Cardiac septum (tissue), 1 donor: ENCODE measurements around the gene GBX2. TPM values are rescaled to one million over a fixed set of nuclear protein-coding genes. Genes with fewer than 3 reads are reported as not detected.
A peak's percentile ranks its signal among the peaks of the same experiment; 100 is the strongest.

Source experiments
- DNase-seq: peaks from one replicate; pipeline ENCODE4 v3.0.0-alpha.2; 2020; ENCODE audit warnings: low spot score
- intact Hi-C: fragments of 100-400 bp; cut with DNase I; formaldehyde crosslinking; loops from one replicate; pipeline ENCODE4 v1.14.0; 2022
- total RNA-seq: library from RNA; stranded (reverse); fragmentation: NEBNext Ultra II Directional; extraction: Animal tissue kit (Norgen Biotek cat#: 25700); gene quantifications from one replicate; pipeline ENCODE4 v1.2.1, GENCODE V29; 2021
- donor health status: DM: no; HTN: no; CAD: no.

Gene GBX2
- total RNA-seq, 1 donor from 2014 or later: not detected

- DNase-seq: no peak
- intact Hi-C loops: no loop called here
Observed at GRCh38 chr2:236190674-236191073, 22.5 kb upstream of the GBX2 start.

GRCh38 chr2:236184701-236185100, 16.5 kb upstream of the GBX2 start:
- intact Hi-C loops: no loop called here
- DNase-seq: no peak

GRCh38 chr2:236180831-236181453, 12.8 kb upstream of the GBX2 start:
- DNase-seq: no peak
- intact Hi-C loops: loop anchor here (2.0 kb wide), 1 partner anchor 402 kb away; no protein-coding TSS in a partner anchor

DNA sequence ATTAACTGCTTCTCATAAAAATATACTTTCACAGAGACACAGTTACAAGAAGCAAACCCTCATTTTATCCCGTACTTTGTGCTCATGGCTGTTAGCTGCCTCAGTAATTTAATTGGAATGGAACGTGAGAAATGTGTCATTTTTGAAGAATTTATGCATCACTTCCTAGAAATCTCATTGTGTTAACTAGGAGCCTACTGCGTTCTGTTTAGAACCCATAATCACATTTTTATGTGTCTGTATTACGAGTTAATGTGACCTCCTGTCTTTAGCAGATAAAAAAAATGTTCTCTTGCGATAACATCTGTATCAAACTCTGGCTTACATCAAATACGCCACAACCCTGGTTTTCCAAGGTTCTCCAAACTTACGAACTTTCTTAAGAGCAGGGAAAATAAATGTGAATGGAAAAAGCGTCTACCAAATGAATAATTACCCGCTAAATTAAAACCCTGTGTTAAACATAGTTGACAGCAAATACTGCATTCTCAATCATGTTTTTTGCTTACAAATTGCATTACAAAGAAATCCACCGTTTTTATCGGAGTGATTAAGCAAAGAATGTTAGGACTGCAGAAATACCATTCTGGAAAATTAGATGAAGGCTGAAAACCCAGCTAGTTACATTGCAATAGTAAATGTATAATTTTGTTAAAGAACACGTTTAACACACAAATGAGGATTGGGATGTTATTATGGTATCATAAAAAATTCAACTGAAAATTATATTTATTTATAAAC, 12.1 kb upstream of the GBX2 start:
- no peak for DNase-seq
- intact Hi-C loops: loop anchor here (2.0 kb wide), 1 partner anchor 401 kb away; no protein-coding TSS in a partner anchor

DNA sequence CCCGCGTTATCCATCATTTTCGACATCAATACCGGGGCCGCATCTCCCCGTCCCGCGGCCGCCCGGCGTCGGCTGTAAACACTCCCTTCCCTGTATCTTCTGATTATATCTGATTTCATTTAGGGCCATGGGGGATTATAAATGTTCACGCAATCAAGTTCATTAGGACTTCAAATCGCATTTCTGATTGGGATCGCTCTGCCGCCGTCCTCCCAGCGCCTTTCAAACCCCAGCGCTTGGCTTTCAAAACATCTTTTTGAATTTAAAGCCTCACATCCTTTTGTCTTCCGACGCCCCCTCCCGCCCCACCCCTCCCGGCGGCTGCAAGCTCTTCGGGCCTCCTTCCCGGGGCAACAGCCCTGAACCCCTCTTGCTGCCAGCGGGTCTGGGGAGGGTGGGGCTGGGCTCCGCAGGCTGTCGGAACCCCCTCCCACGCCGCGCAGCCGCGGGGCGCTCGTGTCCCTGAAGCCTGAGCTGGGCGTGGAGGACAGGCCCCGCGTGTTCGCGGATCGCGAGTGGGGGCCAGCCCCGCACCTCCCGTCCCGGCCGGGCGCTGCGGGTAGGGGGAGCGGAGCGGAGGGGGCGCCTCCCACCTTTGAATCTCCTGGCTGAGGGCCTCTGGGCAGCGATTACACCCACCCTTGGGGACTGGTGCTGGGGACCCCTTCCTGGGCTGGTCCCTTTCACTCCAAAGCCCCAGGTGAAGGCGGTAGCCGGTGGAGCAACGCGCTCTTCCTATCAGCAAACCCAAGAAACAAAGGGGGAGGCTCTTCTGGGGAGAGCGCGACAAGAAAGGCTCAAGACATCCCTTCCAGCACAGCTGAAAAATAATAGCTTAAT, 11.3 kb upstream of the GBX2 start:
- intact Hi-C loops: loop anchor here (2.0 kb wide), 1 partner anchor 401 kb away; no protein-coding TSS in a partner anchor
- DNase-seq: peak; percentile 17

- DNase-seq: no peak
- intact Hi-C loops: no loop called here
Observed at GRCh38 chr2:236178890-236179235, 10.7 kb upstream of the GBX2 start.

GRCh38 chr2:236177967-236178889, 10.0 kb upstream of the GBX2 start:
- DNase-seq: peak; percentile 74
- intact Hi-C loops: no loop called here

GRCh38 chr2:236177604-236177966, 9.4 kb upstream of the GBX2 start:
- intact Hi-C loops: no loop called here
- peak; percentile 47 for DNase-seq

DNA sequence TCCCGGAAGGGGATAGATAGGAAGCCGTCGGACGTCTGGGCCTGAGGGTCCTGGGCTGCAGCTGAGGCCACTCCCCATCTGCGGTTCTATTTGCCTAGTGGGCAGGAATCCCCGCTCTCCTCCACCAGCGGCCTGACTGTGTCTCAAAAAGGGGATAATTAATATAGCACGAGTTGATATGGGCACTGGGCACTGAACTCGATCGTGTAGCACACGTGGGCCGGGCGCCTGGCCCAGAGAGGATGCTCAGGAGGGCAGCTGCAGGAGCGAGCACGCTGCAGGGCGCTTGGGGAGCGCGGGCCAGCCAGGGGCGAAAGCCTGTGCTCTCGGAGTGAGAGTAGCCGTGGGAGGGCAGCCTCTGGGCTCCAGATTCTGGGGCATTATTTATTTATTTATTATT, 8.8 kb upstream of the GBX2 start:
- no peak for DNase-seq
- intact Hi-C loops: no loop called here

DNA sequence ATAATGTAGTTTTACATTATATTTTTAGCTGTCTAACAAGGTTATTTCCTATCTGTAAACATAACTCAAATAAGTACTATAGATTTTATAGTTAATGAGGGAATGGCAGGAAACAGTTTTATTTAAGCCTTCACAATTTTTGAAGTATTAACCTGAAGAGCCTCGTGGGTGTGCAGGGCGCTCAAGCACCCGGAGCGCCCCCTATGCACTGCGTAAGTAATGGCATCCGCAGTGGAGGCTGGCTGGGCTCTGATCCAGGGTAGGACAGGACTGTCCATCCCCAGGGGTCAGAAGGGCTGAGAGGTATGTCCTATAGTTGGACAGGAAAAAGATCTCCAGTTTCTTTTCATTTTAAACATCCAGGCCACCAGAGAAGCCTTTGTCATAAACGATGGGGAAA, 8.2 kb upstream of the GBX2 start:
- DNase-seq: no peak
- intact Hi-C loops: no loop called here

GRCh38 chr2:236175548-236176150, 7.5 kb upstream of the GBX2 start:
- intact Hi-C loops: no loop called here
- no peak for DNase-seq

DNA sequence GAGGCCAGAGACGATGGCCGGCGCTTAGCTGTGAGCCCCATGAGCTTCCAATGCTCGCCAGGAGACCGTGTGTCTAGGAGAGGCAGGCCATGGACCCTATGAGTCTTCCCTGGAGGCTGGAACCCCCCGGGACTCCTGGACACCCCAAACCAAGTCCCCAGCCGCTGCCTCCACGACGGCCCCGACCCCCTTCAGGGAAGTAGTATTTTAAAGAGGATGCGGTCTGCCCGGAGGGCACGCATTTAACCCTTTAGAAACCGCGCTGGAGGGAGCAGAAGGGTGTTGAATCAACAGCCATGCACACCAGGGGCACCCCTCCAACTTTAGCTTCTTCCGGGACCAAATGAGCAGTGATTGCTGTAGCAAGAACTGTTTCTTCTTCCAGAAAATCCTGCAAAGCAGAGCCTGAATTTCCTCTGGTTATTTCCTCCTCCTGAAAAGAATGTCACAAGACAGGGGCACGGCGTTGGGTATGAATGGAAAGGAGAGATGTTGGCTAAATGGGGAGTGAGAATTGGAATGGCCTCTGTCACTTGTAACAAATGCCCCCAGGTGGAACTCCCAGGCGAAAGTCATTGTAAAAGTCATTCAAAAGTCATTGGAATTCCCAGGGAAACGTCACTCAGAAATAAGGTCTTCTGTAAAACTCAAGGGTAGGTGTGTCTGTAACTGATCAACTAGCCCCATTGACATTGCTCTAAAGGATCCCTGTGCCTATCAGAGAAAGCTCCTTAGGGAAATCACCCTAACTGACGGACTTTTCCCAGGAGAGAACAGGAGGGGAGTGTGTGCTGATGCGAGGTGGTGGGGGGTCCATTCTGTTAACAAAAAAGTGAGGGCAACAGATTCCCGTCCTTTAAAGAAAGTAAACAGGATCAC, 5.8 kb upstream of the GBX2 start:
- DNase-seq: peak; percentile 36
- intact Hi-C loops: no loop called here

GRCh38 chr2:236173036-236173728, 5.0 kb upstream of the GBX2 start:
- peak; percentile 14 for DNase-seq
- intact Hi-C loops: no loop called here

- intact Hi-C loops: no loop called here
- peak; percentile 60 for DNase-seq
Observed at GRCh38 chr2:236172255-236173035, 4.3 kb upstream of the GBX2 start.

GRCh38 chr2:236171680-236172254, 3.6 kb upstream of the GBX2 start:
- DNase-seq: peak; percentile 24
- intact Hi-C loops: no loop called here

DNA sequence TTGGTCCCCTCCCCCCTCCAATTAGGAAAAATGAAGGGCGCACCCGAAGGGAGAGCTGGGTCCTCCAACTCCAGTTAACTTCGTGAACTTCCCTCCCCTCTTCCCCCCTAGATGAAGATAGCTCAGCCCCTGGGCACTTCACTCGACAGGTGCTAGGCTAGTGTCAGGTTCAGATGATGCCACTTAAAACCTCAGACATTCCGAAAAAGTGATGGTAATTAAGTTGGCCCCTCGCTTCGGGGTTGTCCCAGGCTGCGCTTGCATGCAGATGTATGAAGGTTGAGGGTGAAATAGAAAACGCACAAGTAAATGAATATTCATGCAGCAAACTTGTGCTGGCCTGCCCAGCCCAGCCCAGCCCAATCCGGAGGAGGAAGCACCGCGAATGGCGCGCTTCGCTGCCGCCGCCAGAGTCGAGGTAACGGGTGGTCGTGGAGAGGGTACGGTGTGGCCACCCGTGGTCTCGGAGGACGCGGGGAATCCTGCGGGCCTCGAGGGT, 3.0 kb upstream of the GBX2 start:
- peak; percentile 57 for DNase-seq
- intact Hi-C loops: no loop called here
